Measurements from ENCODE around the gene FHIT. TPM values are rescaled to one million over a fixed set of nuclear protein-coding genes. Genes with fewer than 3 reads are reported as not detected.

FHIT gene
- total RNA-seq, 4 donors from 2014 or later, result 8.8 to 35.6 (median 12.6) TPM

- no peaks in the 10 kb centered on the region for H3K4me1 ChIP-seq
- no peak overlapping the region for H3K4me3 ChIP-seq
- H3K27ac ChIP-seq, result no peak overlapping the region
- H3K27me3 ChIP-seq, result no peaks in the 10 kb centered on the region
- H3K36me3 ChIP-seq, result no peaks in the 10 kb centered on the region
- no peak for DNase-seq (ENCODE audit: low spot score in 2 of 2)
- TF ChIP-seq, protein P1, sequence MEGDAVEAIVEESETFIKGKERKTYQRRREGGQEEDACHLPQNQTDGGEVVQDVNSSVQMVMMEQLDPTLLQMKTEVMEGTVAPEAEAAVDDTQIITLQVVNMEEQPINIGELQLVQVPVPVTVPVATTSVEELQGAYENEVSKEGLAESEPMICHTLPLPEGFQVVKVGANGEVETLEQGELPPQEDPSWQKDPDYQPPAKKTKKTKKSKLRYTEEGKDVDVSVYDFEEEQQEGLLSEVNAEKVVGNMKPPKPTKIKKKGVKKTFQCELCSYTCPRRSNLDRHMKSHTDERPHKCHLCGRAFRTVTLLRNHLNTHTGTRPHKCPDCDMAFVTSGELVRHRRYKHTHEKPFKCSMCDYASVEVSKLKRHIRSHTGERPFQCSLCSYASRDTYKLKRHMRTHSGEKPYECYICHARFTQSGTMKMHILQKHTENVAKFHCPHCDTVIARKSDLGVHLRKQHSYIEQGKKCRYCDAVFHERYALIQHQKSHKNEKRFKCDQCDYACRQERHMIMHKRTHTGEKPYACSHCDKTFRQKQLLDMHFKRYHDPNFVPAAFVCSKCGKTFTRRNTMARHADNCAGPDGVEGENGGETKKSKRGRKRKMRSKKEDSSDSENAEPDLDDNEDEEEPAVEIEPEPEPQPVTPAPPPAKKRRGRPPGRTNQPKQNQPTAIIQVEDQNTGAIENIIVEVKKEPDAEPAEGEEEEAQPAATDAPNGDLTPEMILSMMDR (IDR thresholded peaks at IDR 0.05), result no peak
- TF ChIP-seq POLR2AphosphoS5 (IDR thresholded peaks at IDR 0.05), result no peak
- no peak for TF ChIP-seq POLR2A (IDR thresholded peaks at IDR 0.05)
- no peak for TF ChIP-seq EP300 (IDR thresholded peaks at IDR 0.05)
- H3K9me3 ChIP-seq, result no peaks in the 10 kb centered on the region
- 84% methylated on average over 4 of the region's 4 CpGs for WGBS
Observed at GRCh38 chr3:60153221-60153999, 1097.8 kb downstream of the FHIT start.

GRCh38 chr3:60149501-60149900 is 1101.8 kb downstream of the FHIT start:
- Histone ChIP-seq H3K4me1 (no peaks in the 10 kb centered on the region), H3K36me3 (no peaks in the 10 kb centered on the region), H3K27me3 (no peaks in the 10 kb centered on the region), H3K9me3 (no peaks in the 10 kb centered on the region), H3K4me3 (no peak overlapping the region), H3K27ac (no peak overlapping the region)
- DNase-seq (ENCODE audit: low spot score in 2 of 2), result no peak
- WGBS, result 93% methylated on average over 3 of the region's 3 CpGs
- no peak for TF ChIP-seq POLR2AphosphoS5 (IDR thresholded peaks at IDR 0.05)
- TF ChIP-seq EP300 (IDR thresholded peaks at IDR 0.05), result no peak
- TF ChIP-seq, protein P1 (IDR thresholded peaks at IDR 0.05), result no peak
- no peak for TF ChIP-seq POLR2A (IDR thresholded peaks at IDR 0.05)

DNA sequence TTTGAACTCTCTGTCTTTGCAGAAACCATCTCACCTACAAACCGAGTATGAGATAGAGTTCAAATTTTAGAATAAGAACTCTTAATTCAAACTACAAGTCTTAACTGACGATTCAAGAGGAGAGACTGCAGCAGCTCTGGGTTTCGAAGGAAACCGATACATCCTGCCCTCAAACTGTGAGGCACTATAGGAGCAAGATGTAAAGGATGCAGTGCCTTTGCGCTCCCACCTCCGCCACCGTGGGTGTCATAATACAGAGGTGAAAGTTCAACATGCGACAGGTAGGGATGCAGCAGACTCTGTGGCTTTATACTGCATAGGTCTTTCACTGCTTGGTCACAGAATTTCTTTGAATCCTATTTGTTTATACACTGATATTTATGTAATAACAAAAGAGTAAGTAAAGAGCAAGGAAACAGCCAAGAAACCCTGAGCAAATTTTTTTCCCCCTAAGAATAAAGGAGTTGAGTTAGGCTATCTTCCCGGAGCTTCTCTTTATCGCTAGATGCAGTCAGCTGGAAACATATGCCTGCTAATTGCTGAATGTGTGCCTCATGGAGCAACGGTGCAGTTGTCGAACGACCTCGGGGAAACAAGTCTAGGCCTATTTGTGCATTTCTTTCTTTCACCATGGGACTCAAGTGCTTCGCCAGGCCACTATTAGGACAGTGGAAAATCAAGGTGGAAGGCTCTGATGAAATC is 1103.9 kb downstream of the FHIT start:
- DNase-seq (ENCODE audit: low spot score in 2 of 2), result no peak
- WGBS, result 80% methylated on average over 15 of the region's 15 CpGs
- no peaks in the 10 kb centered on the region for H3K36me3 ChIP-seq
- TF ChIP-seq EP300 (IDR thresholded peaks at IDR 0.05), result no peak
- TF ChIP-seq, protein P1 (IDR thresholded peaks at IDR 0.05), result no peak
- no peak for TF ChIP-seq POLR2A (IDR thresholded peaks at IDR 0.05)
- TF ChIP-seq POLR2AphosphoS5 (IDR thresholded peaks at IDR 0.05), result no peak
- H3K27ac ChIP-seq, result no peak overlapping the region
- no peaks in the 10 kb centered on the region for H3K27me3 ChIP-seq
- no peaks in the 10 kb centered on the region for H3K9me3 ChIP-seq
- H3K4me1 ChIP-seq, result no peaks in the 10 kb centered on the region
- no peak overlapping the region for H3K4me3 ChIP-seq

DNA sequence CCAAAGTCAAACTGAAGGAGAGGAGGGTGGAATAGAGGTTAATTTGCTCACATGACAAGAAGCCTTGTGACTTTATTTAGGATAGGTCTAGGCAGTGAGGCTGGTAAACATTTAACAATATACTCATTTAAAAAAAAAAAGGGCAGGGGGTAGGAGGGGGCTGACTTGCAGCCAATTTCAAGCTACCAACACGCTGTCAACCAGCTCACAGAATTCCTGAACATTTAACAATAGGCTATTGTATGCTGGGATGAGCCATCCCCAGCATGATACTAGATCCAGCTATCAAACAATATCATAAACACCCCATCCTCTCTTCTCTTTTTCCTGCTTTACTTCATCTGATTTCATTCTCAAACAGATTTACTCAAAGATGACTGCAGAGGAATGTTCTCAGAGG is 1105.1 kb downstream of the FHIT start:
- Histone ChIP-seq H3K9me3 (no peaks in the 10 kb centered on the region), H3K4me3 (no peak overlapping the region), H3K4me1 (no peaks in the 10 kb centered on the region), H3K27me3 (no peaks in the 10 kb centered on the region), H3K27ac (no peak overlapping the region), H3K36me3 (no peaks in the 10 kb centered on the region)
- 56% methylated on average over 1 of the region's 1 CpG for WGBS
- no peak for TF ChIP-seq POLR2AphosphoS5 (IDR thresholded peaks at IDR 0.05)
- TF ChIP-seq, protein P1 (IDR thresholded peaks at IDR 0.05), result no peak
- TF ChIP-seq POLR2A (IDR thresholded peaks at IDR 0.05), result no peak
- no peak for TF ChIP-seq EP300 (IDR thresholded peaks at IDR 0.05)
- DNase-seq (ENCODE audit: low spot score in 2 of 2), result no peak

DNA sequence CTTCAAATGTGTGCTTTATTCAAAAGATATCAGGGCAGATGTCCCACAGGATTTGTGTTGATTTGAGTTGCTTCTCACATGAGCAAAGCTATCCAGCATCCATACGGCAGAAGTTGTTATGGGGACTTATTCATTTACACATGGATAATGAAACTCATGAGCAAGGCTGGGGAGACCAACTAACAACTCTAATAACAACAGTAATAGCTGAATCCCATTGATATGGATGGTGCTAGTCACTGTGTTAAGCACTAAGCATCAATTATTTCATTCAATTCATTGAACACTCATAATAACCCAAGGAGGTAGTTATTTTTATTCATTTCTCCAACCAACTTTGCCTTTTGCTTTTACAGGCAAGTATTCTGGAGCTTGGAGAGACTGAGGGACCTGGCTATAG is 1107.2 kb downstream of the FHIT start:
- no peaks in the 10 kb centered on the region for H3K36me3 ChIP-seq
- TF ChIP-seq POLR2A (IDR thresholded peaks at IDR 0.05) (no peak), POLR2AphosphoS5 (IDR thresholded peaks at IDR 0.05) (no peak), EP300 (IDR thresholded peaks at IDR 0.05) (no peak)
- TF ChIP-seq, protein P1 (IDR thresholded peaks at IDR 0.05), result no peak
- DNase-seq (ENCODE audit: low spot score in 2 of 2), result no peak
- no peaks in the 10 kb centered on the region for H3K4me1 ChIP-seq
- H3K9me3 ChIP-seq, result no peaks in the 10 kb centered on the region
- no peak overlapping the region for H3K4me3 ChIP-seq
- 83% methylated on average over 1 of the region's 1 CpG for WGBS
- no peaks in the 10 kb centered on the region for H3K27me3 ChIP-seq
- no peak overlapping the region for H3K27ac ChIP-seq

All from suprapubic skin (tissue), 4 donors.